ENCODE results near the gene HS6ST1. TPM values are rescaled to one million over a fixed set of nuclear protein-coding genes. Genes with fewer than 3 reads are reported as not detected.

Gene HS6ST1
- total RNA-seq, 1 donor from 2014 or later: 25.2 TPM

DNA sequence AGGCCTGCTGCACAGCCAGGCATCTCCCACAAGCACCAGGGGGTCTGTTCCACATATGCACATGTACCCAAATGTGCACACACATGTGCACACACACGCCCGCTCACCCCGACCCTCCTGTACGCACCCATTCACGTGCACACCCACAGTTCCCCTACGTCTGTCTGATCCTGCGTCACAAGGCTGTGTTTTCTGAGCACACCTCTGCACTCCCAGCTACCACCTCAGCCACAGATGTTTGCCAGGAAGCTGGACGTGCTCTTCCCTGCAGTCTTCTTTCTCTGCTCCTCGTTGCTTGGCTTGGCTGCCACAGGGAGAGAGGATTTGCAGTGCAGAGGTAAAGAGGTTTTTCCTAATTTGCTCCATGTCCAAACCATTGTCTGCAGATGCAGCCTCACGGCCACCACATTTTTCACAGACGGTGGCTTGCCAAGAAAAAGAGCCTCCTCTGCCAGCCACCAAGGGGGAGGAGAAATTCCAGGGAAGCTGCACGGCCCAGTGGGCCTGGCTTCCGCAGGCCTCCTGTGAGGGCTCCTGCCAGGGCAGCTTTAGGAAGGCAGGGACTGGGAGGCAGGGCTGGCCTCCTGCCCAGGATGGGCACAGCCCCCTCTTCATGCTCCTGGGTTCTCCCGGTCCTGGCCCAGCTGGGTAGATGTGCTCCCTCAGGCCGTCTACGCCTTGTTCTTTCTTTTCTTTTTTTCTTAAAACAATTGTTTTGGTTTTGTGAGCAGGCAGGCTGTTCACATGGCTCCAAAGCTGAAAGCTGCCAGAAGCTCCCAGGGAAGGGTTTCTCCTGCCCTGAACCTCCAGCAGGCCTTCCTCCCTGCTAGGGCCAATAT is 29.3 kb upstream of the HS6ST1 start:
- DNase-seq: peak; percentile 92

DNA sequence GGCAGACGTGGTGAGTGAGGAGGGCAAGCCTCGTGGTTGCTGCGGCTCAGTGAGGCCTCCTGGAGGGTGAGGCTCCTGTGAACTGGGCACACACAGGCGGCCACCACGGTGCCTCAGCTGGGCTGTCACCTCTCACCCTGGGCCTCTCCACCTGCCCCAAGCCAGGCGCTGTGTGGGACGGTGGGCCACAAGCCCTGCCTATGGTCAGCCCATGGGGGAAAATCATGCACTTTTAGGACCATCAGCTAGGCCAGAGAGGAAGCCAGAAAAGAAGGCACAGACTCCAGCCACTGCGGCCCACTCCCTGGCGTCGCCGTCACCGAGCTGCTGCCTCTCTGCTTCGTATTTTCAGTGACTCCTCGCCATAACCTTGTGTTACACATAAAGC is 28.5 kb upstream of the HS6ST1 start:
- DNase-seq: no peak

- DNase-seq: no peak
Measured at GRCh38 chr2:128346291-128347170, 27.9 kb upstream of the HS6ST1 start.

DNA sequence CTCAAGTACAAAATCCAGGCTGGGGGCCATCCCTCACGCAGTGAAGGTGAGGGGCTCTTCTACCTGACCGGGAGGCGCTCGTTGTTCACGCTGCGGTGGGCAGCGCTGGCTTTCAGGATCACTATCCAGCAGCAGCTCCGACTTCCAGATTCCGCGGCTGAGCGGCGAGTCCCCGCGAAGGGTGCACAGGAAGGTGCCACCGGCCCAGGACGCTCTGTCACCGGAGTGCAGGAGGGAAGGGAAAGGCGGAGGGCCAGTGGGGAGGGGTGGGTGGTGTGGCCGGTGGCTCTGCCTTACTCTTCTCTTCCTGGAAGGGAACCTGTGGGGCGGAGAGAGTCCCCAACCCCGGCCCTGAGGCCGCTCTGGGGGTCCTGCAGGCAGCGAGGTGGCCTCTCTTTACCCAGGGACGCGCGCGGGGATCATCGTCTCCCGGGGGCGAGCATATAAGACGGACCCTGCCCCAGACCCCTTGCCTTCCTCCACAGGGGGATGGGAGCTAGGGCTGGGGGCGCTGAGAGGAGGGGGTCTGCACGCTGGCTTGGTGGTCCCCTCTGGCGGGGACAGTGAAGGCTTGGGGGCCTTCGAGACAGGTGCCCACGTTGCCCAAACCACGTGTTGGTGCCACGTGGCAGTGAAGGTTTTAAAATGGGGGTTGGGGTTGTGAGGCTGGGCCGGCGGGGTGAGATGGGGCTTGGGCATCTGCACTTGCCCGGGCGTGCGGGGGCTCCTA is 26.9 kb upstream of the HS6ST1 start:
- DNase-seq: no peak

- no peak for DNase-seq
Measured at GRCh38 chr2:128344101-128344500, 25.4 kb upstream of the HS6ST1 start.

DNA sequence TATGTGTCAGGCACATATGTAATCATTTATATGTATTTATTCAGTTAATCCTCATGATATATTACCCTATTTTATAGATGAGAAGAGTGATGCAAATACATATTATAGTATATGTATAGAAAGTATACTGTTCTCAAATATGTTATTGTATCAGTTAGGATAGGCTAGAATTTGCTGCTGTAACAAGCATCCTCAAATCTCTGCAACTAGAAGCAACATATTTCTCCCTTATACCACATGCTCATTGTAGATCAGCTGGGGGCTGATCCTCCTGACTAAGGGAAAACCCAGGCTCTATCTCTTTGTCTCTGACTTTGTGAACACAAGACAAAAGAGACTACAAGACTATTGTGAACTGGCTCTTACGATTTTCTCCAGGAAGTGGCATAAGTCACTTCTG is 24.8 kb upstream of the HS6ST1 start:
- DNase-seq: no peak

DNA sequence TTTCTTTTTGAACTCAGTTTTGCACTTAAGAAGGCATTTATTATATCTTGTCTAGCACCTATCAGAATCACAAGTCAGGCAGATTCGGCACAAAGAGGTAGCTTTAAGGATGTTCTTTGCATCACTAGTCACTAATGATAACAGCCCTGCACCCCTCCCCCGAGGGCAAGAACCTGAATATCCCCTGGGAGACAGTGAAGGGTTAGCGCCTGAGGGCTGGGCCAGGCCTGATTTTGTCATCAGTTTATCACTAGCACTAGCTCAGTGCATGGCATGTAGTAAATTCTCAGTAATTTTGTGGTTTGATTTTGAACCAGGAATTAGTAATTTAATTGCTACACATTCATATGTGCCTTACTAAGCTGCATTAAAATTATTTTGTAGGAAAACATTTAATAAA is 23.9 kb upstream of the HS6ST1 start:
- DNase-seq: no peak

- DNase-seq: no peak
Measured at GRCh38 chr2:128341621-128342020, 23.0 kb upstream of the HS6ST1 start.

DNA sequence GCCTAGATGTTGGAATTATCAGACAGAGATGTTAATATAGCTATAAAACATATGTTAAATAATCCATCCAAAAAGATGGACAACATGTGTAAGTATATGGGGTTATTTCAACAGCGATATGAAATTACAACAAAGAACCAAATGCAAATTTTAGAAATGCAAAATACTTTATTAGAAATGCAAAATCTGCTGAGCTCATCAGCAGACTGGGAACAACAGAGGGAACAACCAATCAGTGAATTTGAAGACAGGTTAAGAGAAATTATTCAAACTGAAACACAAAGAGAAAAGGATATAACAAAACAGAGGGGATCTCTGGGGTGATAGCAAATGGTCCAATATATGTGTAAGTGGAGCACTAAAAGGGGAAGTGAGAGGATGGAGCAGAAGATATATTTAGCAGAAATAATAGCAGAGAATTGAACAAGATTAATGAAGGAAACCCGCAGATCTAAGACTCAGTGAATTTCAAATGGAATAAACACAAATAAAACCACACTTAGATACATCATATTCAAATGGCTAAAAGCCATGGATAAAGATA is 13.5 kb upstream of the HS6ST1 start:
- no peak for DNase-seq

GRCh38 chr2:128330583-128330982 is 11.9 kb upstream of the HS6ST1 start:
- DNase-seq: no peak

- DNase-seq: no peak
Measured at GRCh38 chr2:128329607-128330006, 10.9 kb upstream of the HS6ST1 start.

- DNase-seq: no peak
Measured at GRCh38 chr2:128327180-128327964, 8.7 kb upstream of the HS6ST1 start.

GRCh38 chr2:128326346-128326745 is 7.7 kb upstream of the HS6ST1 start:
- DNase-seq: no peak

- DNase-seq: no peak
Measured at GRCh38 chr2:128325611-128326181, 7.0 kb upstream of the HS6ST1 start.

DNA sequence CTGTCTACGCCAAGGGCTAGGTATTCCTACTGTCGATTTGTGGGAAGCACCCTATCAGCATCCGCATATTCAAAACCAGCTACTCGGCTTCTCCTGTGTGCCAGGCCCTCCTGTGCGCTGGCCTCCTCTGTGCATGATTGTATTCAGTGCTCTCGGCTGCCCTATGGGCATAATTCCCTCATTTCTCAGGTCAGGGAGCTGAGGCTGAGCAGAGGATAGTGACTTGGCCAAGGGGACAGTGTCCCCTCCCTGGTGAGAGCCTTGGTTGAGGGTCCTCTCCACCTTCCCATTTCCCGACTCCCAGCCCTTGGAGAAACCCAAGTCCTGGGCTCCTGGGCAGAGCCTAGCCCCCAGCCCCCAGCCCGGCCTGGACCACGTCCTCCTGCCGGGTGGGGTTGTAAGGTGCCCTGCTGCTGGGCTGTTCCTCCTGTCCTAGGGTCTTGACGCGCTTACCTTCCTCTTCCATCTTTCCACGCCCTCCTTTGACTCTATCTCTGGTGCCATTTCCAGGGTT is 6.3 kb upstream of the HS6ST1 start:
- no peak for DNase-seq

- no peak for DNase-seq
Measured at GRCh38 chr2:128324008-128324896, 5.6 kb upstream of the HS6ST1 start.

DNA sequence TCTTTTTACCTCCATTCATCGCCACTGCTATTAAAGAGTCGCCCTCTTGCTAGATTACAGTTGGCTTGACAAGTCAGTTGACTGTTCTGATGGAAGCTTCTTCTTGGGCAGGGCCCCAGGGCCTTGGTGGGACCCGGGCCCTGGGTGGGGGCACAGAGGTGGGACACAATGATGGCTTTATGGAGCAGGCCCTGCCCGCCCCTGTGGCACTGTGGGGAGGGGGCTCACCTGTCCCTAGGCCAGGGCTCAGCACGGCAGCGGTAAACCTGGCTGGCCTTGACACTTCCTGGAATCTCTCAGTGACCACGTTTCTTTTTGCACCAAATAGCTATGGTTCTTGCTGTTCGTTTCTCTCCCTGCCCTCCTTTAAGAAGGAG is 4.9 kb upstream of the HS6ST1 start:
- no peak for DNase-seq

GRCh38 chr2:128322715-128323554 is 4.3 kb upstream of the HS6ST1 start:
- DNase-seq: no peak

All from skin of body (tissue), 2 donors.